B cell (primary cell): ENCODE results near the gene FAM219A.

Source experiments
- EZH2 ChIP-seq: IDR thresholded peaks from 2 replicates; pipeline ENCODE4 v1.6.1; 2012; ENCODE audit warnings: borderline replicate concordance, low read depth, mild to moderate bottlenecking, moderate library complexity, low read length; ENCODE audit not compliant: insufficient read depth, poor library complexity, severe bottlenecking
- TF ChIP-seq, protein P1 (sequence below): fragments of 200-600 bp; IDR thresholded peaks from one replicate; pipeline ENCODE4 v1.8.0; 2022; ENCODE audit warnings: antibody characterized with exemption, mild to moderate bottlenecking

DNA sequence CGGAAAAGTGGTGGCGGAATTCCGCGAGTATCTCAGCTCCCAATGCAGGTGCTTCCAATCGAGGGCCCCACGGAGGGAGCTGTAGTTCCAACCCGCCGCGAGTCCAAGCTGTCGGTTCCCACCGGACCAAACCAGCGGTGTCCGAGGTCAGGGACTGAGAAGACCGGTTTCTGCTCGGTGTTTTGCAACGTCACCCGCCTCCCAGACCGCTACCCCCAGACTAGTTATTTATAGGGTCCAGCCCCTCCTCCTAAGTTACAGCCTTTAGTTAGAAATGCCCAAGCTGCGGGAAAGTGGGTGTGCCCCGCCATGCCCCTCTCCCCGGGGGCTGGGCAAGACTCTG is 81.0 kb downstream of the FAM219A start:
- no peak for TF ChIP-seq EZH2
- TF ChIP-seq, protein P1, sequence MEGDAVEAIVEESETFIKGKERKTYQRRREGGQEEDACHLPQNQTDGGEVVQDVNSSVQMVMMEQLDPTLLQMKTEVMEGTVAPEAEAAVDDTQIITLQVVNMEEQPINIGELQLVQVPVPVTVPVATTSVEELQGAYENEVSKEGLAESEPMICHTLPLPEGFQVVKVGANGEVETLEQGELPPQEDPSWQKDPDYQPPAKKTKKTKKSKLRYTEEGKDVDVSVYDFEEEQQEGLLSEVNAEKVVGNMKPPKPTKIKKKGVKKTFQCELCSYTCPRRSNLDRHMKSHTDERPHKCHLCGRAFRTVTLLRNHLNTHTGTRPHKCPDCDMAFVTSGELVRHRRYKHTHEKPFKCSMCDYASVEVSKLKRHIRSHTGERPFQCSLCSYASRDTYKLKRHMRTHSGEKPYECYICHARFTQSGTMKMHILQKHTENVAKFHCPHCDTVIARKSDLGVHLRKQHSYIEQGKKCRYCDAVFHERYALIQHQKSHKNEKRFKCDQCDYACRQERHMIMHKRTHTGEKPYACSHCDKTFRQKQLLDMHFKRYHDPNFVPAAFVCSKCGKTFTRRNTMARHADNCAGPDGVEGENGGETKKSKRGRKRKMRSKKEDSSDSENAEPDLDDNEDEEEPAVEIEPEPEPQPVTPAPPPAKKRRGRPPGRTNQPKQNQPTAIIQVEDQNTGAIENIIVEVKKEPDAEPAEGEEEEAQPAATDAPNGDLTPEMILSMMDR: no peak
